ENCODE data around the gene CAP2.

DNA sequence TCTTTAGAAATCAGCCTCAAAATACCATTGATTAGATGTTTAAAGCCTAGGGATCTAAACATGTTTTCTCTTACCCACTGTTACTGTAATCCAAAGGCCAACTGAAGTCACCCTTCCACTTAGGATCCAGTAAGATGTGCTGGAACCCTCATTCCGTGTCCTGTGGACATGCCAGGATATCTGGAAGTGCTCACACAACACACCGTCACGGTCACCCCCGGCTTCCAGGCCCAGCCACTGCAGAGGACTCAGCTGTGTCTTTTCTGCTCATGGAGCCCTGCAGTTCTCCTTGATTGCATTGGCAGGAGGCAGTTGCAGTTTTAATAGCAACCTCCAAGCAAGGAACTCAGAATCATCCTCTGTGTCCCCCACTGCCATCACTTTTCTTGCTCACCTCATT lies 93.3 kb downstream of the CAP2 start:
- no peak for TF ChIP-seq POLR2A (IDR thresholded peaks at IDR 0.05)
- TF ChIP-seq, protein P1, sequence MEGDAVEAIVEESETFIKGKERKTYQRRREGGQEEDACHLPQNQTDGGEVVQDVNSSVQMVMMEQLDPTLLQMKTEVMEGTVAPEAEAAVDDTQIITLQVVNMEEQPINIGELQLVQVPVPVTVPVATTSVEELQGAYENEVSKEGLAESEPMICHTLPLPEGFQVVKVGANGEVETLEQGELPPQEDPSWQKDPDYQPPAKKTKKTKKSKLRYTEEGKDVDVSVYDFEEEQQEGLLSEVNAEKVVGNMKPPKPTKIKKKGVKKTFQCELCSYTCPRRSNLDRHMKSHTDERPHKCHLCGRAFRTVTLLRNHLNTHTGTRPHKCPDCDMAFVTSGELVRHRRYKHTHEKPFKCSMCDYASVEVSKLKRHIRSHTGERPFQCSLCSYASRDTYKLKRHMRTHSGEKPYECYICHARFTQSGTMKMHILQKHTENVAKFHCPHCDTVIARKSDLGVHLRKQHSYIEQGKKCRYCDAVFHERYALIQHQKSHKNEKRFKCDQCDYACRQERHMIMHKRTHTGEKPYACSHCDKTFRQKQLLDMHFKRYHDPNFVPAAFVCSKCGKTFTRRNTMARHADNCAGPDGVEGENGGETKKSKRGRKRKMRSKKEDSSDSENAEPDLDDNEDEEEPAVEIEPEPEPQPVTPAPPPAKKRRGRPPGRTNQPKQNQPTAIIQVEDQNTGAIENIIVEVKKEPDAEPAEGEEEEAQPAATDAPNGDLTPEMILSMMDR (IDR thresholded peaks at IDR 0.05), result no peak

Data from thyroid gland (tissue), 4 donors.